MM.1S (cell line): Measurements from ENCODE around the gene AHRR.
"Not testable (repeated sequence)": the region's sequence is repeated elsewhere in the genome, so short reads cannot be mapped to it uniquely, and the experiment has no call there.

ENCODE experiments used
- DNase-seq: peaks from one replicate; pipeline ENCODE4 v3.0.0-alpha.2; 2015
- H2AFZ ChIP-seq: fragments of 300-600 bp; sonication (generic); 2 replicates; pipeline ENCODE4 v1.6.0; 2016; ENCODE audit warnings: antibody characterized with exemption, low read length
- H3F3A ChIP-seq: fragments of 300-600 bp; sonication (generic); 2 replicates; pipeline ENCODE4 v1.6.1; 2016; ENCODE audit warnings: mild to moderate bottlenecking, antibody characterized with exemption, low read length, moderate library complexity, mixed read lengths; ENCODE audit not compliant: insufficient read depth
- H3K27ac ChIP-seq: fragments of 300-600 bp; sonication (generic); 2 replicates; pipeline ENCODE4 v1.5.1; 2016; ENCODE audit warnings: mild to moderate bottlenecking, low read length
- H3K27me3 ChIP-seq: fragments of 300-600 bp; sonication (generic); replicated peaks from 2 replicates; pipeline ENCODE4 v1.6.0; 2016; ENCODE audit warnings: low read length; ENCODE audit not compliant: insufficient read depth
- H3K36me3 ChIP-seq: fragments of 300-600 bp; sonication (generic); replicated peaks from 2 replicates; pipeline ENCODE4 v1.6.1; 2016; ENCODE audit warnings: mild to moderate bottlenecking, low read length, mixed read lengths; ENCODE audit not compliant: insufficient read depth
- H3K4me1 ChIP-seq: fragments of 300-600 bp; sonication (generic); 2 replicates; pipeline ENCODE4 v1.6.1; 2016; ENCODE audit warnings: low read length, mixed read lengths
- H3K4me2 ChIP-seq: fragments of 300-600 bp; sonication (generic); 2 replicates; pipeline ENCODE4 v1.6.0; 2016; ENCODE audit warnings: low read depth, low read length
- H3K4me3 ChIP-seq: fragments of 300-600 bp; sonication (generic); 2 replicates; pipeline ENCODE4 v1.5.1; 2016; ENCODE audit warnings: low read length, mixed read lengths
- H3K79me2 ChIP-seq: fragments of 300-600 bp; sonication (generic); 2 replicates; pipeline ENCODE4 v1.6.1; 2016; ENCODE audit warnings: mixed run types, low read length, mixed read lengths
- H3K9ac ChIP-seq: fragments of 300-600 bp; sonication (generic); 2 replicates; pipeline ENCODE4 v1.6.1; 2016; ENCODE audit warnings: low read length, mixed read lengths
- H3K9me2 ChIP-seq: fragments of 300-600 bp; sonication (generic); replicated peaks from 2 replicates; pipeline ENCODE4 v1.6.1; 2016; ENCODE audit warnings: mild to moderate bottlenecking, low read length, mixed read lengths; ENCODE audit not compliant: insufficient read depth
- H3K9me3 ChIP-seq: fragments of 300-600 bp; sonication (generic); replicated peaks from 2 replicates; pipeline ENCODE4 v1.6.1; 2016; ENCODE audit warnings: mild to moderate bottlenecking, low read length, mixed read lengths; ENCODE audit not compliant: insufficient read depth
- H4K20me1 ChIP-seq: fragments of 300-600 bp; sonication (generic); 2 replicates; pipeline ENCODE4 v1.6.1; 2016; ENCODE audit warnings: mild to moderate bottlenecking, low read length, moderate library complexity, mixed read lengths; ENCODE audit not compliant: insufficient read depth
- CTCF ChIP-seq: fragments of 300-600 bp; sonication (generic); IDR thresholded peaks from 2 replicates; pipeline ENCODE4 v1.5.1; 2016; ENCODE audit warnings: antibody characterized with exemption, low read length, mixed read lengths
- EZH2 ChIP-seq: fragments of 300-600 bp; sonication (generic); optimal IDR thresholded peaks from 2 replicates; pipeline ENCODE3; 2017; ENCODE audit warnings: low read depth, mild to moderate bottlenecking, antibody characterized with exemption, low read length, mixed read lengths
- EZH2phosphoT487 ChIP-seq: fragments of 300-600 bp; sonication (generic); IDR thresholded peaks from 2 replicates; pipeline ENCODE4 v1.6.1; 2018; ENCODE audit warnings: antibody characterized with exemption, low read length

AHRR gene

GRCh38 chr5:308672-309271 is 12.7 kb upstream of the AHRR start:
- Histone ChIP-seq H4K20me1 (no peaks in the 10 kb centered on the region), H3K79me2 (peaks cover 61% of the 10 kb centered on the region), H3K9me3 (no peaks in the 10 kb centered on the region), H3K9me2 (no peaks in the 10 kb centered on the region), H2AFZ (no peak overlapping the region), H3K4me3 (no peak overlapping the region), H3K4me2 (no peak overlapping the region), H3K27ac (no peak overlapping the region), H3K36me3 (peaks cover 9% of the 10 kb centered on the region; the same call in 1 of the 2 replicates), H3K27me3 (no peaks in the 10 kb centered on the region), H3F3A (no peaks in the 10 kb centered on the region), H3K9ac (no peak overlapping the region), H3K4me1 (no peaks in the 10 kb centered on the region)
- no peak for DNase-seq
- no peak for TF ChIP-seq CTCF
- TF ChIP-seq EZH2: no peak
- no peak for TF ChIP-seq EZH2phosphoT487

- not testable (repeated sequence) for H3K4me3 ChIP-seq, H4K20me1 ChIP-seq, H3K27me3 ChIP-seq, H3K27ac ChIP-seq, H3F3A ChIP-seq, H3K9me3 ChIP-seq, DNase-seq, H3K9ac ChIP-seq, H3K9me2 ChIP-seq, H2AFZ ChIP-seq, H3K4me2 ChIP-seq, H3K4me1 ChIP-seq, H3K36me3 ChIP-seq
- H3K79me2 ChIP-seq: peaks cover 60% of the 10 kb centered on the region
Measured at GRCh38 chr5:309831-310230, 11.7 kb upstream of the AHRR start.

GRCh38 chr5:310516-310915 is 11.0 kb upstream of the AHRR start:
- Histone ChIP-seq H3K4me3 (no peak overlapping the region), H3K9me3 (no peaks in the 10 kb centered on the region), H3K9ac (no peak overlapping the region), H3K36me3 (peaks cover 9% of the 10 kb centered on the region; the same call in 1 of the 2 replicates), H3K4me1 (no peaks in the 10 kb centered on the region), H3F3A (no peaks in the 10 kb centered on the region), H3K9me2 (no peaks in the 10 kb centered on the region), H3K27ac (no peak overlapping the region), H4K20me1 (no peaks in the 10 kb centered on the region), H3K79me2 (peaks cover 53% of the 10 kb centered on the region), H3K27me3 (no peaks in the 10 kb centered on the region), H2AFZ (no peak overlapping the region), H3K4me2 (no peak overlapping the region)
- no peak for DNase-seq
- no peak for TF ChIP-seq EZH2
- TF ChIP-seq CTCF: no peak
- no peak for TF ChIP-seq EZH2phosphoT487

GRCh38 chr5:310941-311434 is 10.5 kb upstream of the AHRR start:
- DNase-seq: no peak

More at GRCh38 chr5:310941-311434, 10.5 kb upstream of the AHRR start:
- Histone ChIP-seq H3K9me2 (no peaks in the 10 kb centered on the region), H3K4me1 (no peaks in the 10 kb centered on the region), H3K9ac (no peak overlapping the region), H2AFZ (no peak overlapping the region), H3F3A (no peaks in the 10 kb centered on the region), H3K4me2 (no peak overlapping the region), H3K4me3 (no peak overlapping the region), H3K27me3 (no peaks in the 10 kb centered on the region), H3K36me3 (peaks cover 9% of the 10 kb centered on the region; the same call in 1 of the 2 replicates), H3K9me3 (no peaks in the 10 kb centered on the region), H3K79me2 (peaks cover 49% of the 10 kb centered on the region), H3K27ac (no peak overlapping the region), H4K20me1 (no peaks in the 10 kb centered on the region)
- TF ChIP-seq CTCF (no peak), EZH2phosphoT487 (no peak), EZH2 (no peak)
